Naive thymus-derived CD4-positive, alpha-beta T cell (primary cell): Measurements from ENCODE around the gene RNASEH2A. TPM values are rescaled to one million over a fixed set of nuclear protein-coding genes. Genes with fewer than 3 reads are reported as not detected.

Source experiments
- ATAC-seq: fragments of 150-1000 bp; cut with Tn5 transposase; 2 replicates; pipeline ENCODE4 v1.10.0; 2021; ENCODE audit warnings: mild to moderate bottlenecking, moderate library complexity
- CTCF ChIA-PET: fragments of 350-600 bp; sonication (Branson Sonifier 250); formaldehyde crosslinking; loops from one replicate; lab custom pipeline; 2021; ENCODE audit warnings: antibody characterized with exemption; lab: Charles Lee
- POLR2A ChIA-PET: fragments of 350-600 bp; sonication (Branson Sonifier 250); formaldehyde crosslinking; loops from one replicate; lab custom pipeline; 2021; ENCODE audit warnings: antibody characterized with exemption, inconsistent platforms; lab: Charles Lee
- DNase-seq, 9 donors: peaks; one replicate each; pipeline versions ENCODE4 v3.0.0 to v3.0.0-alpha.2; 2020 to 2022; ENCODE audit warnings: mixed read lengths in 1 of 9
- H3K27ac ChIP-seq: one replicate; pipeline ENCODE4 v1.7.0; 2013; ENCODE audit warnings: mild to moderate bottlenecking, low read depth, low read length, moderate library complexity
- H3K27me3 ChIP-seq, 2 donors: one replicate each; pipeline ENCODE4 v1.7.0; 2013; ENCODE audit warnings: low read length in 2 of 2, mild to moderate bottlenecking in 2 of 2, moderate library complexity in 2 of 2; ENCODE audit not compliant: control insufficient read depth in 2 of 2, insufficient read depth in 2 of 2
- H3K36me3 ChIP-seq, 3 experiments: 1 replicate in 2 of 3; 2 replicates in 1 of 3; pipeline ENCODE4 v1.7.0; 2013; ENCODE audit warnings: low read length in 3 of 3, mild to moderate bottlenecking in 3 of 3, moderate library complexity in 1 of 3; ENCODE audit not compliant: insufficient read depth in 3 of 3, control insufficient read depth in 2 of 3
- H3K4me1 ChIP-seq, 2 donors: one replicate each; pipeline ENCODE4 v1.7.0; 2013; ENCODE audit warnings: low read length in 2 of 2, mild to moderate bottlenecking in 2 of 2, moderate library complexity in 1 of 2; ENCODE audit not compliant: control insufficient read depth in 2 of 2, insufficient read depth in 2 of 2
- H3K4me3 ChIP-seq: 2 replicates; pipeline ENCODE4 v1.7.0; 2013; ENCODE audit warnings: mild to moderate bottlenecking, low read length
- H3K9me3 ChIP-seq, 3 experiments: 1 replicate in 2 of 3; 2 replicates in 1 of 3; pipeline ENCODE4 v1.7.0; 2013; ENCODE audit warnings: low read length in 3 of 3; ENCODE audit not compliant: control insufficient read depth in 2 of 3
- H3K27ac Mint-ChIP-seq, 9 donors: one replicate each; pipeline ENCODE4 v1.8.0; 2020 to 2022; ENCODE audit warnings: mixed read lengths in 9 of 9, mild to moderate bottlenecking in 8 of 9, moderate library complexity in 5 of 9, inconsistent platforms in 2 of 9
- H3K27me3 Mint-ChIP-seq, 5 donors: one replicate each; pipeline ENCODE4 v1.8.0; 2021 to 2022; ENCODE audit warnings: mixed read lengths in 5 of 5, mild to moderate bottlenecking in 1 of 5
- H3K36me3 Mint-ChIP-seq, 5 donors: one replicate each; pipeline ENCODE4 v1.8.0; 2020 to 2022; ENCODE audit warnings: mixed read lengths in 5 of 5, mild to moderate bottlenecking in 3 of 5, inconsistent platforms in 1 of 5
- H3K4me1 Mint-ChIP-seq, 7 donors: one replicate each; pipeline ENCODE4 v1.8.0; 2020 to 2022; ENCODE audit warnings: mixed read lengths in 7 of 7, mild to moderate bottlenecking in 3 of 7, inconsistent platforms in 1 of 7
- H3K4me3 Mint-ChIP-seq, 10 donors: one replicate each; pipeline ENCODE4 v1.8.0; 2020 to 2022; ENCODE audit warnings: mild to moderate bottlenecking in 10 of 10, mixed read lengths in 10 of 10, moderate library complexity in 6 of 10, inconsistent platforms in 2 of 10
- H3K9me3 Mint-ChIP-seq, 11 donors: one replicate each; pipeline ENCODE4 v1.8.0; 2020 to 2022; ENCODE audit warnings: mixed read lengths in 11 of 11, mild to moderate bottlenecking in 4 of 11, inconsistent platforms in 1 of 11, moderate library complexity in 1 of 11
- intact Hi-C, 2 donors: fragments of 100-400 bp; cut with micrococcal nuclease; formaldehyde crosslinking; loops; one replicate each; pipeline ENCODE4 v1.15.1; 2023
- polyA plus RNA-seq, 2 donors: library from polyadenylated mRNA; unstranded; fragments of 300-500 nt; fragmentation: Illumina TruSeq; gene quantifications; one replicate each; pipeline ENCODE4 v1.2.3, GENCODE V29; 2021
- total RNA-seq, 6 experiments: library from RNA in 5 of 6; stranded (reverse) in 5 of 6; gene quantifications; 1 replicate in 5 of 6; 2 replicates in 1 of 6; pipeline ENCODE4 v1.2.3 and lab custom pipeline; 2021 to 2026

Gene RNASEH2A
- total and polyA plus RNA-seq, 7 experiments from 2014 or later, result 1.6 to 30.9 (median 12.8) TPM

DNA sequence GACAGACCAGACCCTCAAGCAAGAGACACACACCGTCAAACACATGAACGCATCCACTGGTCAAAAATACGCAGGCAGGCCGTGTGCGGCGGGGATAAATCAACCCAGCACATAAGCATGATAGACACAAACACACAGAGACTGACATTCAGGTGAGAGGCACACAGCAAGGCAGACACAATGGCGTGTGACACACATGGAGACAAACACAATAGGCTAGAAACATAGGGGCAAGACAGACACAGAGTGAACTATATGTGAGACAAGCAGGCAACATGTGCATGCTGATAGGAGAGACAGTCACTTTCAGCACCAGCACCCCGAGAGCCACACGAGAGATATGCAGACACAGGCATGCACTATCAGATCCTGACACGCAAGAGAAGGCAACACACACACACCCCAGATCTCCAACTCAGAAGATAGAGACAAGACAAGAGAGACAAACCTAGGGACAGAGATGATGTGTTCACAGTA lies 22.0 kb upstream of the RNASEH2A start:
- Histone ChIP-seq H3K4me3 (no peak overlapping the region), H3K9me3 (no peaks in the 10 kb centered on the region), H3K27ac (peak overlapping the region; percentile 98), H3K4me1 (peaks cover 42 to 53% of the 10 kb centered on the region in 2 donors), H3K36me3 (no peaks in the 10 kb centered on the region), H3K27me3 (no peaks in the 10 kb centered on the region)
- H3K4me1 Mint-ChIP-seq, result peaks cover 13 to 35% (median 30%) of the 10 kb centered on the region in 7 donors
- peak in 7 of 9 donors; percentile 45 to 69 (median 55) for DNase-seq
- no peak overlapping the region for H3K27ac Mint-ChIP-seq
- intact Hi-C loops, result loop anchor here in 1 of 2 donors (5.0 kb wide), 1 partner anchor 1583 kb away; no protein-coding TSS in a partner anchor
- ChIA-PET CTCF (no interaction called here), POLR2A (interaction anchor here (12.9 kb wide), 1 partner anchor 10 kb away, joined by 621 read pairs; the partner anchor contains the start of gene JUNB)
- no peaks in the 10 kb centered on the region for H3K36me3 Mint-ChIP-seq
- H3K9me3 Mint-ChIP-seq, result peaks cover 0 to 7% (median 0%) of the 10 kb centered on the region in 11 donors
- H3K4me3 Mint-ChIP-seq, result no peak overlapping the region
- no peaks in the 10 kb centered on the region for H3K27me3 Mint-ChIP-seq
- ATAC-seq, result no peak

DNA sequence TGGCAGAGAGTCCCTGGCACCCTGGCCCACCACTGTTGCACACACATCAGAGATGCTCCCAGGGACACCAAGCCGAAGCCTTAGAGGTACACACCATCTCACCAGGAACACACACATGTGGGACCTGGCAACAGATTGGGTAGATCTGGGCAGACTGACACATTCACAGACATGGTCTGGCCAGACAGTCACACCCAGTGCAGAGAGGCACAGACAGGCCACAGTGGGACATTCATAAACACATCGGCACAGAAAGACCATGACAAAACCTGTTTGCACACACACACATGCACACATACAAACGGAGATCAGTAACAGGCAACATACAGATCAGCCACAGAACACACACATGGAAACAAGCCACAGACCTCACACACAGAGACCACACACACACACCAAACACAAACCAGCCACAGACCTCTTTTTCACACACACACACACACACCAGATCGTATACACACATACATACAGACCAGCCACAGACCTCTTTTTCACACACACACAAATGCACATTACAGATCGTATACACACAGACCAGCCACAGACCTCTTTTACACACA lies 21.4 kb upstream of the RNASEH2A start:
- peaks cover 41 to 53% of the 10 kb centered on the region in 2 donors for H3K4me1 ChIP-seq
- CTCF ChIA-PET, result no interaction called here
- Mint-ChIP-seq H3K4me3 (no peak overlapping the region), H3K4me1 (peaks cover 13 to 31% (median 27%) of the 10 kb centered on the region in 7 donors), H3K9me3 (peaks cover 0 to 7% (median 0%) of the 10 kb centered on the region in 11 donors), H3K27me3 (no peaks in the 10 kb centered on the region), H3K36me3 (no peaks in the 10 kb centered on the region), H3K27ac (no peak overlapping the region)
- POLR2A ChIA-PET, result interaction anchor here (1.1 to 1.5 kb wide), 2 partner anchors 7 to 9 kb away, joined by 4 to 10 read pairs; no protein-coding TSS in a partner anchor
- intact Hi-C loops, result loop anchor here in 1 of 2 donors (5.0 kb wide), 1 partner anchor 1582 kb away; no protein-coding TSS in a partner anchor
- peak overlapping the region; percentile 98 for H3K27ac ChIP-seq
- no peaks in the 10 kb centered on the region for H3K9me3 ChIP-seq
- ATAC-seq (no peak), DNase-seq (peak in 7 of 9 donors; percentile 36 to 67 (median 45))
- H3K27me3 ChIP-seq, result no peaks in the 10 kb centered on the region
- H3K4me3 ChIP-seq, result no peak overlapping the region
- H3K36me3 ChIP-seq, result no peaks in the 10 kb centered on the region

- Mint-ChIP-seq H3K27me3 (no peaks in the 10 kb centered on the region), H3K27ac (no peak overlapping the region), H3K4me1 (peaks cover 14 to 32% (median 29%) of the 10 kb centered on the region in 7 donors), H3K9me3 (peaks cover 0 to 7% (median 0%) of the 10 kb centered on the region in 11 donors), H3K36me3 (no peaks in the 10 kb centered on the region), H3K4me3 (no peak overlapping the region)
- H3K27ac ChIP-seq, result peak overlapping the region; percentile 98
- no peaks in the 10 kb centered on the region for H3K9me3 ChIP-seq
- no peak for ATAC-seq
- intact Hi-C loops, result no loop called here
- DNase-seq, result no peak
- ChIA-PET CTCF (no interaction called here), POLR2A (interaction anchor here (1.1 to 1.5 kb wide), 4 partner anchors 8 to 11 kb away, joined by 3 to 10 read pairs (median 4); no protein-coding TSS in a partner anchor)
- H3K36me3 ChIP-seq, result no peaks in the 10 kb centered on the region
- H3K4me3 ChIP-seq, result no peak overlapping the region
- no peaks in the 10 kb centered on the region for H3K27me3 ChIP-seq
- peaks cover 44 to 56% of the 10 kb centered on the region in 2 donors for H3K4me1 ChIP-seq
Observed at GRCh38 chr19:12785431-12786031, 20.9 kb upstream of the RNASEH2A start.

DNA sequence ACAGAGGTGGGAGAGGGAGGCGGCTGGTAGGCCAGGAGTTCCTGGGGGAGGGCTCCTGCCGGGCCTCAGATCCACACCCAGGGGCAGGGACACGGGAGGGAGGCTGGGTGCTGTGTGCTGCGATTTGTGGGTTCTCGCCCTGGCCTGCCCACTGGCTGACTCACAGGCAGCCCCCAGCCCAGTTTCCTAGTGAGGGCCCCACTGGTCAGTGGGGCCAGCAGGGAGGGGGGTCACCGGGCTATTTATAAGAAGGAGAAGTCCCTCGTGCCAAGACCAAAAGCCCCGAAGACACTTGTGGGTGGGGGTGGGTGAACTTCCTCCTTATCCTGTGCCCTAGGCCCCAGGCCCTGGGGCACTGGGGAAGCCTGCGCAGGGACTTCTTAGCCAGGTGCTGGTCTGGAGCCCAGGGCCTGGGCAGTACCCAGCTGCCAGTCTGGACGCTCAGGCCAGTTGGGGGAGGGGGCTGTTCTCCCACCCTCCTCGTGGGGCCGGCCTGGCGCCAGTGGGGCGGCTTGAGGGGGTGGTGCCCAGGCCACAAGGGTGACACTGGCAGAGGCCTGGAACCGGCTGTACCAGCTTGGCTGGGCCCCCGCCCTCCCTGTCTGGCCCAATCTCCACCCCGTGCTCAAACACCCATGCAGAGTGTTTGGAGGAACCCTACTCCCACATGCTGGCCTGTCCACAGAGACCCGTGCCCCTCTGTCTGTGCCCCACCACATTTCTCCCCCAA lies 20.1 kb upstream of the RNASEH2A start:
- H3K4me3 ChIP-seq, result no peak overlapping the region
- DNase-seq, result no peak
- POLR2A ChIA-PET, result interaction anchor here (1.1 to 1.5 kb wide), 4 partner anchors 8 to 12 kb away, joined by 3 to 10 read pairs (median 4); no protein-coding TSS in a partner anchor
- Mint-ChIP-seq H3K36me3 (no peaks in the 10 kb centered on the region), H3K4me3 (no peak overlapping the region), H3K4me1 (peaks cover 20 to 38% (median 34%) of the 10 kb centered on the region in 7 donors), H3K9me3 (peaks cover 0 to 13% (median 0%) of the 10 kb centered on the region in 11 donors), H3K27me3 (no peaks in the 10 kb centered on the region), H3K27ac (peak overlapping the region in 4 of 9 donors; percentile 78 to 98 (median 88))
- no peaks in the 10 kb centered on the region for H3K36me3 ChIP-seq
- H3K27me3 ChIP-seq, result no peaks in the 10 kb centered on the region
- H3K9me3 ChIP-seq, result no peaks in the 10 kb centered on the region
- peaks cover 50 to 61% of the 10 kb centered on the region in 2 donors for H3K4me1 ChIP-seq
- ATAC-seq, result peak; percentile 2
- CTCF ChIA-PET, result no interaction called here
- intact Hi-C loops, result no loop called here
- peak overlapping the region; percentile 98 for H3K27ac ChIP-seq

- peak overlapping the region in 7 of 9 donors; percentile 58 to 100 (median 94) for H3K27ac Mint-ChIP-seq
- no peaks in the 10 kb centered on the region for H3K27me3 Mint-ChIP-seq
- Histone ChIP-seq H3K4me3 (no peak overlapping the region), H3K36me3 (peaks cover 0 to 6% (median 0%) of the 10 kb centered on the region in 3 experiments), H3K9me3 (no peaks in the 10 kb centered on the region), H3K27ac (peak overlapping the region; percentile 98), H3K4me1 (peaks cover 44 to 54% of the 10 kb centered on the region in 2 donors), H3K27me3 (no peaks in the 10 kb centered on the region)
- peaks cover 13 to 33% (median 28%) of the 10 kb centered on the region in 7 donors for H3K4me1 Mint-ChIP-seq
- DNase-seq (no peak), ATAC-seq (no peak)
- POLR2A ChIA-PET, result no interaction called here
- intact Hi-C loops, result no loop called here
- CTCF ChIA-PET, result interaction anchor here (3.0 kb wide), 1 partner anchor 9 kb away, joined by 22 read pairs; no protein-coding TSS in a partner anchor
- H3K4me3 Mint-ChIP-seq, result no peak overlapping the region
- no peaks in the 10 kb centered on the region for H3K36me3 Mint-ChIP-seq
- H3K9me3 Mint-ChIP-seq, result peaks cover 0 to 13% (median 0%) of the 10 kb centered on the region in 11 donors
Observed at GRCh38 chr19:12786952-12787351, 19.4 kb upstream of the RNASEH2A start.

DNA sequence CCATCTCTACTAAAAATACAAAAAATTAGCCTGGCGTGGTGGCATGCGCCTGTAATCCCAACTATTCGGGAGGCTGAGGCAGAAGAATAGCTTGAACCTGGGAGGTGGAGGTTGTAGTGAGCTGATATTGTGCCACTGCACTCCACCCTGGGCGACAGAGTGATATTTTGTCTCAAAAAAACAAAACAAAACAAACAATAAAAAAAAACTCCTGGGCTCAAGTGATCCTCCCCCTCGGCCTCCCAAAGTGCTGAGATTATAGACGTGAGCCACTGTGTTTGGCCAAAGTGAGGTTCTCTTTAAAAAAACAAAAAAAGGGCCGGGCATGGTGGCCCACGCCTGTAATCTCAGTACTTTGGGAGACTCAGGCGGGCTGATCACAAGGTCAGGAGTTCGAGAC lies 18.9 kb upstream of the RNASEH2A start:
- Histone ChIP-seq H3K9me3 (no peaks in the 10 kb centered on the region), H3K36me3 (peaks cover 0 to 11% (median 0%) of the 10 kb centered on the region in 3 experiments), H3K27me3 (no peaks in the 10 kb centered on the region), H3K4me3 (no peak overlapping the region), H3K4me1 (peaks cover 43 to 54% of the 10 kb centered on the region in 2 donors), H3K27ac (peak overlapping the region; percentile 98)
- ATAC-seq (no peak), DNase-seq (no peak)
- ChIA-PET POLR2A (interaction anchor here (2.4 kb wide), 1 partner anchor 10 kb away, joined by 23 read pairs; no protein-coding TSS in a partner anchor), CTCF (interaction anchor here (3.0 kb wide), 1 partner anchor 10 kb away, joined by 22 read pairs; no protein-coding TSS in a partner anchor)
- intact Hi-C loops, result no loop called here
- Mint-ChIP-seq H3K9me3 (peaks cover 0 to 16% (median 0%) of the 10 kb centered on the region in 11 donors), H3K4me3 (no peak overlapping the region), H3K36me3 (no peaks in the 10 kb centered on the region), H3K27ac (peak overlapping the region in 7 of 9 donors; percentile 58 to 100 (median 94)), H3K4me1 (peaks cover 13 to 30% (median 24%) of the 10 kb centered on the region in 7 donors), H3K27me3 (no peaks in the 10 kb centered on the region)
